Measurements from ENCODE around the gene MYCT1. TPM values are rescaled to one million over a fixed set of nuclear protein-coding genes. Genes with fewer than 3 reads are reported as not detected.
"Not testable (repeated sequence)": the region's sequence is repeated elsewhere in the genome, so short reads cannot be mapped to it uniquely, and the experiment has no call there.

The MYCT1 gene
- polyA plus RNA-seq, 1 experiment, result 0.25 TPM

DNA sequence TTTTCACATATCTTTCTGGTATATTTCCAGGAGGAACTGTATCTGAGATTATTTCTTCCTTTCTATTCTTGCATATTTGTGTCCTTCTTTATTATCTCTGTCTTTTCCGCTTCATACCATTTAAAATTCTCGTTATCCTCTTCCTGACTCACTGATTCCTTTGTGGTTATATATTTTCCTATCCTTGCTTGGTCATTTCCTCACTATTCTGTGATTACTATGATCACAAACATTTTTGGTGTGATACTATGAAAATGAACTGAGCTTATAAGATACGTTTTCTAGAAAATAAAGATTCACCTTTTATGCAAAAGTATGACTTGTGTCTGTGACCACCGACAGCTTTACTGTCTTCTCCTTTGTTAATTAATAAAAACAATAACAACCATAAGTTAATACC is 26.5 kb upstream of the MYCT1 start:
- TF ChIP-seq, protein P1, sequence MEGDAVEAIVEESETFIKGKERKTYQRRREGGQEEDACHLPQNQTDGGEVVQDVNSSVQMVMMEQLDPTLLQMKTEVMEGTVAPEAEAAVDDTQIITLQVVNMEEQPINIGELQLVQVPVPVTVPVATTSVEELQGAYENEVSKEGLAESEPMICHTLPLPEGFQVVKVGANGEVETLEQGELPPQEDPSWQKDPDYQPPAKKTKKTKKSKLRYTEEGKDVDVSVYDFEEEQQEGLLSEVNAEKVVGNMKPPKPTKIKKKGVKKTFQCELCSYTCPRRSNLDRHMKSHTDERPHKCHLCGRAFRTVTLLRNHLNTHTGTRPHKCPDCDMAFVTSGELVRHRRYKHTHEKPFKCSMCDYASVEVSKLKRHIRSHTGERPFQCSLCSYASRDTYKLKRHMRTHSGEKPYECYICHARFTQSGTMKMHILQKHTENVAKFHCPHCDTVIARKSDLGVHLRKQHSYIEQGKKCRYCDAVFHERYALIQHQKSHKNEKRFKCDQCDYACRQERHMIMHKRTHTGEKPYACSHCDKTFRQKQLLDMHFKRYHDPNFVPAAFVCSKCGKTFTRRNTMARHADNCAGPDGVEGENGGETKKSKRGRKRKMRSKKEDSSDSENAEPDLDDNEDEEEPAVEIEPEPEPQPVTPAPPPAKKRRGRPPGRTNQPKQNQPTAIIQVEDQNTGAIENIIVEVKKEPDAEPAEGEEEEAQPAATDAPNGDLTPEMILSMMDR (IDR thresholded peaks at IDR 0.05; ENCODE audit: low read depth, low read length), result no peak
- ChIA-PET POLR2A (no interaction called here), CTCF (interaction anchor here (1.3 to 6.8 kb wide), 4 partner anchors 28 to 186 kb away, joined by 6 to 81 read pairs (median 22); no protein-coding TSS in a partner anchor)
- no peak overlapping the region for H3K4me3 ChIP-seq (ENCODE audit: low read depth, low read length)
- no peaks in the 10 kb centered on the region for H3K9me3 ChIP-seq (ENCODE audit: control insufficient read depth, insufficient read depth, low read length)
- DNase-seq (ENCODE audit: low read depth, low spot score), result no peak
- H3K27me3 ChIP-seq (ENCODE audit: control insufficient read depth, insufficient read depth, low read length), result no peaks in the 10 kb centered on the region
- no peak overlapping the region for H3K27ac ChIP-seq (ENCODE audit: low read depth, low read length)

DNA sequence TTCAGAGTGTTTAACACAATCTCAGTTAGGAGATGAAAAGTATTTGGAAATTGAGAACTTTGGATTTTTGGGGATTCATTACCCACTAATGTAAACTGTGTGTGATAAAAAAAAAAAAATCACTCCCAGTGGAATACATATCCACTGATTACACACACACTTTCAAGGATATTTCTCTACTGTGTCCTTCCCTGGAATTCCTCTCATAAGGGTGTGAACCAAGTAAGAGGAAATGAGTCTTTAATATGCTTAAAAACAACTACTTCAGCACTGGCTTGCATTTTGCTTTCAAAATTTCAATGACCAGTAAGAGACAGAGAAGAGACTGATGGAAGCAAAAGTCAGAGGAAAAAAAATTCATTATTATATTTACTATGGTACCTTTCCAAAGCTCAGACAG is 24.5 kb upstream of the MYCT1 start:
- TF ChIP-seq, protein P1 (IDR thresholded peaks at IDR 0.05; ENCODE audit: low read depth, low read length), result no peak
- ChIA-PET CTCF (interaction anchor here (1.0 kb wide), 1 partner anchor 120 kb away, joined by 3 read pairs; no protein-coding TSS in a partner anchor), POLR2A (no interaction called here)
- DNase-seq (ENCODE audit: low read depth, low spot score), result no peak
- H3K4me3 ChIP-seq (ENCODE audit: low read depth, low read length), result no peak overlapping the region
- H3K27ac ChIP-seq (ENCODE audit: low read depth, low read length), result no peak overlapping the region
- H3K9me3 ChIP-seq (ENCODE audit: control insufficient read depth, insufficient read depth, low read length), result no peaks in the 10 kb centered on the region
- no peaks in the 10 kb centered on the region for H3K27me3 ChIP-seq (ENCODE audit: control insufficient read depth, insufficient read depth, low read length)

DNA sequence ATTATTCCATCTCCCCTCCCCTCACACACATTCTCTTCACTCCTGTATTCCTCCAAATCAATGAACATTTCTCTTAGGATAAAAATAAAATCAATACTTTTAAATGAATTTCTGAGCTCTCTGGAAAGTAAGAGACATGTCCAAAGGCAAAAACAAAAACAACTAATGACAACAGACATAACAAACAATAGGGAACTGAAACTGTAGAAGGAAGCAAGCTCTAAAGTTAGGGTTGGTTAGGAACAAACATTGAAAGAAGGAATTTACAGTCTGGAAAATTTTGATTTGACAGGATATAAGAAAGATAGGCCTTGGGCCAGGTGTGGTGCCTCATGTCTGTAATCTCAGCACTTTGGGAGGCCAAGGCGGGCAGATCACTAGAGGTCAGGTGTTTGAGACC is 17.5 kb upstream of the MYCT1 start:
- ChIA-PET POLR2A (no interaction called here), CTCF (interaction anchor here (0.9 kb wide), 1 partner anchor 37 kb away, joined by 3 read pairs; no protein-coding TSS in a partner anchor)
- Histone ChIP-seq H3K27ac (ENCODE audit: low read depth, low read length) (no peak overlapping the region), H3K9me3 (ENCODE audit: control insufficient read depth, insufficient read depth, low read length) (no peaks in the 10 kb centered on the region; the same call in 1 of the 2 replicates), H3K4me3 (ENCODE audit: low read depth, low read length) (no peak overlapping the region), H3K27me3 (ENCODE audit: control insufficient read depth, insufficient read depth, low read length) (no peaks in the 10 kb centered on the region)
- TF ChIP-seq, protein P1 (IDR thresholded peaks at IDR 0.05; ENCODE audit: low read depth, low read length), result no peak
- DNase-seq (ENCODE audit: low read depth, low spot score), result no peak

DNA sequence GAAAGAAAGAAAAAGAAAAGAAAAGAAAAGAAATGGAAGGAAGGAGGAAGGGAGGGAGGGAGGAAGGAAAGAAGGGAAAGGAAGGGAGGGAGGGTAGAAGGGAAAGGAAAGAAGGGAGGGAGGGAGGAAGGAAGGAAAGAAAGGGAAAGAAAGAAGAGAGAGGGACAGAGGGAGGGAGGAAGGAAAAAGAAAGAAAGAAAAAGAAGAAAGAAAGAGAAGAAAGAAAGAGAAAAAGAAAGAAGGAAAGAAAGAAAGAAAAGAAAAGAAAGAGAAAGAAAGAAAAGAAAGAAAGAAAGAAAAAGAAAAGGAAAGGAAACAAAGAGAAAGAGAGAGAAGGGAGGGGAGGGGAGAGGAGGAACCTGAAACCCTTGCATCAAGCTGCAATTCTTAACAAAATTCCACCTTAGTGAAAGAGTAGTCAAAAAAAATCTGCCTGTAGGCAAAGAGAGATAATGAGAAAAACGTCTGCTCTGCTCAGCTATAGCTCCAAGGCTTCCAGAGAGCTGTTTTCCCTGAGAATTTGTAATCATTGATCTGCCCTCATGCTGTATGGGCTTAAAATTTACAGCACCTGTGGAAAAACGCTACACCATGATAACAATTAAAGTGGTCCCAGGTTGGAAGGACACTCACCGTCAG is 16.7 kb upstream of the MYCT1 start:
- no peak overlapping the region for H3K4me3 ChIP-seq (ENCODE audit: low read depth, low read length)
- no peak overlapping the region for H3K27ac ChIP-seq (ENCODE audit: low read depth, low read length)
- ChIA-PET POLR2A (no interaction called here), CTCF (interaction anchor here (1.1 kb wide), 1 partner anchor 11 kb away, joined by 3 read pairs; no protein-coding TSS in a partner anchor)
- no peak for DNase-seq (ENCODE audit: low read depth, low spot score)
- no peaks in the 10 kb centered on the region for H3K27me3 ChIP-seq (ENCODE audit: control insufficient read depth, insufficient read depth, low read length)
- TF ChIP-seq, protein P1 (IDR thresholded peaks at IDR 0.05; ENCODE audit: low read depth, low read length), result no peak
- no peaks in the 10 kb centered on the region; the same call in 1 of the 2 replicates for H3K9me3 ChIP-seq (ENCODE audit: control insufficient read depth, insufficient read depth, low read length)

DNA sequence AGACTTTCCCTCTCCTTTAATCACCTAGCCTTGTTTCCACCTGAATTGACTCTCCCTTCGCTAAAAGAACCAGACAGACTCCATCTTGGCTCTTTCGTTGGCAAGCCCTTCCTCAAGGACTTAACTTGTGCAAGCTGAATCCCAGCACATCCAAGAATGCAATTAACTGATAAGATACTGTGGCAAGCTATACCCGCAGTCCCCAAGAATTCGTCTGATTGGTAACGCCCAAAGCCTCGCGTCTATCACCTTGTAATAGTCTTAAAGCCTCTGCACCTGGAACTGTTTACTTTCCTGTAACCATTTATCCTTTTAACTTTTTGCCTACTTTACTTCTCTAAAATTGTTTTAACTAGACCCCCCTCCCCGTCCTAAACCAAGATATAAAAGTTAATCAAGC is 15.6 kb upstream of the MYCT1 start:
- Histone ChIP-seq H3K27me3 (ENCODE audit: control insufficient read depth, insufficient read depth, low read length) (no peaks in the 10 kb centered on the region), H3K9me3 (ENCODE audit: control insufficient read depth, insufficient read depth, low read length) (no peaks in the 10 kb centered on the region; the same call in 1 of the 2 replicates), H3K4me3 (ENCODE audit: low read depth, low read length) (no peak overlapping the region), H3K27ac (ENCODE audit: low read depth, low read length) (no peak overlapping the region)
- ChIA-PET CTCF (interaction anchor here (1.1 kb wide), 1 partner anchor 13 kb away, joined by 3 read pairs; no protein-coding TSS in a partner anchor), POLR2A (no interaction called here)
- DNase-seq (ENCODE audit: low read depth, low spot score), result no peak
- TF ChIP-seq, protein P1 (IDR thresholded peaks at IDR 0.05; ENCODE audit: low read depth, low read length), result no peak

DNA sequence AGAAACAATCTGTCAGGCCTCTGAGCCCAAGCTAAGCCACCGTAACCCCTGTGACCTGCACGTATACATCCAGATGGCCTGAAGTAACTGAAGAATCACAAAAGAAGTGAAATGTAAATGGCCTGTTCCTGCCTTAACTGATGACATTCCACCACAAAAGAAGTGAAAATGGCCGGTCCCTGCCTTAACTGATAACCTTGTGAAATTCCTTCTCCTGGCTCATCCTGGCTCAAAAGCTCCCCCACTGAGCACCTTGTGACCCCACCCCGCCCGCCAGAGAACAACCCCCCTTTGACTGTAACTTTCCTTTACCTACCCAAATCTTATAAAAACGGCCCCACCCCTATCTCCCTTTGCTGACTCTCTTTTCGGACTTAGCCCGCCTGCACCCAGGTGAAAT is 14.8 kb upstream of the MYCT1 start:
- not testable (repeated sequence) for H3K27me3 ChIP-seq (ENCODE audit: control insufficient read depth, insufficient read depth, low read length)

More for the DNA sequence above, 14.8 kb upstream of the MYCT1 start:
- H3K27ac ChIP-seq (ENCODE audit: low read depth, low read length); DNase-seq (ENCODE audit: low read depth, low spot score); CTCF ChIA-PET; H3K9me3 ChIP-seq (ENCODE audit: control insufficient read depth, insufficient read depth, low read length); POLR2A ChIA-PET; H3K4me3 ChIP-seq (ENCODE audit: low read depth, low read length): not testable (repeated sequence)

All from AG04450 (cell line).